GM18907 (cell line): ENCODE data around the gene PDRG1.

ENCODE experiments used
- ATAC-seq: cut with Tn5 transposase; IDR thresholded peaks from one replicate; pipeline ENCODE4 v1.9.1; 2021; ENCODE audit warnings: mild to moderate bottlenecking, moderate library complexity; ENCODE audit not compliant: unreplicated experiment

The PDRG1 gene

DNA sequence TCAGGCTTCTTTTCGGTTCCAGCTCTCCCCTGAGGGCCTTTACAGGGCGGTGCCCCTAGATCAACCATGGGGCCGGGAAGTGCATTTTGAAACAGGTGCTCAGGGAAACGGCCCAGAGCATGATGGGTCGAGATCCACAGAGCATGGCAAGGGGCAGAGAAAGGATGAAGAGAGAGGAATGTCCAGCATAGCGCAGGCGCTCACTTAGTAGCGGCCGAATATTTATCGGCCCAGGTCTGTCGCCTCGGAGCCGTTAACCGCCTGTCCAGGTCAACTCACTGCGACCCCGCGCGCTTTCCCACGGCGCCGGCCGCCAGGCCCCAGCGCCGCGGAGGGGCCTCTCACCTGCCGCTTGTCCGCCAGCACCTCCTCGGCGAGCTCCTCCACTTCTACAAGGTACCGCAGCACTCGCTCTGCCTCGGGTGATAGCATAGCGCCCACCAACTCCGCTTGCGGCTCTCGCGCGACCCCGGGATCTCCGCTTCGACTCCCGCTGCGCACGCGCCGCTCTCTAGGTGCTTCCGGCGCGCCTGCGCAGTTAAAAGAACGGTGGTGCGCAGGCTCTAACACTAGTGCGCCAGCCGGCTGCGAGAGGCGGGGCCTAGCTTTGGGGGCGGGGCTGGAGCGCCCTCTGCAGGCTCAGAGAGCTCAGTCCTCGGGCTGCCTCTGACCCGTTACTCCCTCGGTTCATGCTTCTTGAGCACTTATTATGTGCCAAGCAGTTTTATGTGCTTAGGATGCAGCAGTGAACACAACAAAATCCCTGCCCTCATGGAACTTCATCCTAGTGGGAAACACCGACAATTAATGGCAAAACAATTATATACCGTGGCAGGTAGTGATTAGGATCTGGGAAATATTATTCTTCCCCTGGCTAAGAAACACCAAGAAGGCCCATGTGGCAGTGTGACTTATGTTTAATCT is at the start of gene PDRG1:
Gene PDRG1 (minus strand): TSS at position 517 of the 924 bp plus-strand sequence. CDS start 85 bp downstream, at position 432.
- ATAC-seq = peak; percentile 90

DNA sequence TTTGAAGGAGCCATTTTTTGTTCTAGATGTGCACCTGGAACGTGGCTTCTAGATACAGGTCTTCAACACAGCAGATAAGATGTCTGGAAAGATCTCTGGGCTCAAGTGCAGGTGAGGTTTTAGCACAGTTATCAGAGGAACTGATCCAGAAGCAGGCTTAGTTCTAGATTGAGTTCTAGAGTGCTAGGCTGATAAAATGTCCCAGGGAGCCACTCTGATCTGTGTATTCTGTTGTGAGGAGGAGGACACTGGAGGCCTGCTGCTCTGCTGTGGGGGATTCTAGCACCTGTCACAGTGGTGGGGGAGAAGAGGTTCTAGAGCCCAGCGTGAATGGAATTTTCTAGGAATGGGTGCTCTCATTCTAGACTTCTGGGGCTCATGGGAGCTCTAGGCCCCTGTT is 46.4 kb upstream of the PDRG1 start:
- ATAC-seq = no peak

DNA sequence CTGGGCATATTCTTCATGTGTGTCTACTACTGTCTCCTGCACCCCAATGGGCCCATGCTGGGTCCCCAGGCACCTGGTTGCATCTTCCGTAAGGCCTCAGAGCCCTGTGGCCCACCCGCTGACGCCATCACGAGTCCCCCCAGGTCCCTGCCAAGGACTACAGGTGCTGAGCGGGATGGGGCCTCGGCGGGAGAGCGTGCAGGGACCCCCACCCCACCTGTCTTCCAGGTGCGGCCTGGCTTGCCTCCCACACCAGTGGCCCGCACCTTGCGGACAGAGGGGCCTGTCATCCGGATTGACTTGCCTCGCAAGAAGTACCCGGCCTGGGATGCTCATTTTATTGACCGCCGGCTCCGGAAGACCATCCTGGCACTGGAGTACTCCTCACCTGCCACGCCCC is 45.1 kb upstream of the PDRG1 start:
- ATAC-seq = no peak

DNA sequence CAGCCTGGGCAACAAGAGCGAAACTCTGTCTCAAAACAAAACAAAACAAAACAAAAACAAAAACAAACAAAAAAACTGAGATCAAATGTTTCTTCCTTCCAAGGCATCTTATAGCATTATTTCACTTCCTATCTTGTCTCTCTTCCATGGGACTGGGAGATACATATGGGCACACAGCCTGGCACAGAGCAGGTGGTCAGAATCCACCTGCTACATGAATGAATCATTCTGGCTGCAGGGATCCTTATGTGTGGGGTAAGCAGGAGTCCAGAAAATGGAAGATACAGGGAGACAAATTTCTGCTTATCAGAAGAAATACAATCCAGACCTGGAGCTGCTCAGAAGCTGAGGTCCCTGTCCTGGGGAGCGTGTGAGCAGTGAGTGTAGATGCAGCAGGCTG is 40.2 kb upstream of the PDRG1 start:
- no peak for ATAC-seq

DNA sequence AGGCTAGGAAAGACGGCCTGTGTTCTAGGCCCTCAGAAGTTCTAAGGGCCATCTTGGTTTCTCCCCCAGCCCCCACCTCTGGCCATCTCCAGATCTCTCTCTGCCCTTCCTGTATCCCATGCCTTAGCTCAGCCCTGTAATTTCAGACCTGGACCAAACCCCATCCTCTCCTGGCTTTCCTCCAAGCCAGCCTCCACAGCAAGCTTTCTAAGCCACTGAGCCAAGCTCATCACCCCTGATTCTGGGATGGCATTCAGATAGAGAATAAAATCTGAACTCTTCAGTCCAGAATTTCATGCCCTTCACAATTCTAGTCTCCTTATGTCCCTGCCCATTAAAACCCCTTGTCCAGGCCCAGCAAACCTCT is 39.5 kb upstream of the PDRG1 start:
- no peak for ATAC-seq

DNA sequence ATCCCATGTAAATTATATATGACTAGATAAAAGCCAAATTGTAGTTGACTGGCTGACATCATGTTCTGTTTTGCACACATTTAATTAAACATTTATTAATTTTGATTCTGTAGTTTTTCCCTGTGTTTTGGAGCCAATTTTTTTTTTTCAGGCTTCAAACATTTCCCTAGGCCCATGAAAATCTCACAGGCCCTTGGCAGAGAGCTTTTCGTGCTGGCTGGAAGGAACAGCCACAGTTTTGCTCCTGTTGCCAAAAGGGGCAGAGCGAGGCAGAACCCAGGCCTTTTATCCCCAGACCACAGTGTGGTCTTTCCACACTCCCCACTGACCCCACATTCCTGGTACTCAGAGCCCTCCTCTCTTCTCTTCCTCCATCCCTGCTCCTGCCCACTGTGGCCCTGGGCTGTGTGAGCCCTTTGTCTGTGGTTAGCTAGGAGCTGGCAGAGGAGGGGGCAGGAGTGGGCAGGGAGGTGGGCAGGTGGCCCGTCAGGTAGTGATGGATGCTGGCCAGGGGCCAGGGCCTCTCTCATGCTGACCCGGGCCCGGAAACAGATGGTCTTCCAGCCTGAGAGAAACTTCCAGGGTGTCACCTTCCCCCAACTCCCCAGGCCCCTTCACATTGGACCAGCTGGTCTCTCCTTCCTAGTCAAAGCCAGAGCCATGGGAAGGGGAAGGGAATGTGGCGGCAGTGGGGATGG is 38.9 kb upstream of the PDRG1 start:
- no peak for ATAC-seq

DNA sequence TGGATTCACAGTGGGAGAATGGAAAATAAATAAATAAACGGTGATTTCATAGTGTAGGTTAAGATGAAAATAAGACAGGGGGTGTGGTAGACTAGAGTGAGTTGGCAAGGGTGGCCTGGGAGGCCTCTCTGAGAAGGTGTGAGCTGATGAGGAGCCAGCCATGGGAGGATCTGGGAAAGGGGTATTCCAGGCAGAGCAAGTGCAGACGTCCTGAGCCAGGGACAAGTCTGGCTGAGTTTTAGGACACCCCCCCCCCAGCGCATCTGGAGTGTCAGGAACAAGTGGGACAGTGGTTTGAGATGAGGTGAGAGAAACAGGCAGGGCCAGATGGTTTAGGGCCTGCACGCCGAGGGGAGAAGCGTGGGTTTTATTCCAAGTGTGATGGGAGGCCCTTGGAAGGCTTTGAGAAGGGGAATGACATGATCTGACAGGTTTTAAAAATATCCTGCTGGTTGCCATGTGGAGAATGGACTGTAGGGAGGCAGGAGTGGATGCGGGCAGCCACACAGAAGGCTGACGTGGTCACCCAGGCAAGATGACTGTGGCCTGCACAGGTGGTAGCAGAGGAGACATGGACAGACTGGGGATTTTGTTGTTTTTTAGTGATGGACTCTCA is 37.3 kb upstream of the PDRG1 start:
- ATAC-seq = no peak

DNA sequence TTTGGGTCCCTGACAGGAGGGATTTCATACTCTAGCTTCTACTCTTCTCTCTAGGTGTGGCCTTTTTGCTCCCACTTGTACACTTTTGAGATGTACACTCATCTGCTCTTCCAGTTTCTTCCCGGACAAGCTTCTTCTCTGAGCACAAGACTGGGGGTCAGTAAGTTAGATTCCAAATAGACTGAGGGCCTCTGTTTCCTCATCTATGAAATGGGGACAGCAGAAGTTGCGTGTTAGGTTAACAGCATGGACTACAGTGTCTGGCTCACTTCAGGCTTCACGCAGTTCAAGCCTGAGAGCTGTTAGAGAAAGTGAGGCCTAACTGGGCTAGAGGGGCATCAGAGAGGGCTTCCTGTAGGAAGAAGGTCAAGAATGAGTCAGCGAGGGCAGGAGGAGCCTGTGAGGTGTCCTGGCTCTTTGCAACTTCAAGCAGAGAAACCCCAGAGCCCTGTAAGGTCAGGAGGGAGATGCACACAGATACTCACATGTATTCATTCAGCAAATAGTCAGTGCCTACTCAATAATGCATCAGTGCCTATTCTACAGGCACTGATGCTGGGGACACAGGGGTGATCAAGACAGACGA is 36.7 kb upstream of the PDRG1 start:
- ATAC-seq = no peak

DNA sequence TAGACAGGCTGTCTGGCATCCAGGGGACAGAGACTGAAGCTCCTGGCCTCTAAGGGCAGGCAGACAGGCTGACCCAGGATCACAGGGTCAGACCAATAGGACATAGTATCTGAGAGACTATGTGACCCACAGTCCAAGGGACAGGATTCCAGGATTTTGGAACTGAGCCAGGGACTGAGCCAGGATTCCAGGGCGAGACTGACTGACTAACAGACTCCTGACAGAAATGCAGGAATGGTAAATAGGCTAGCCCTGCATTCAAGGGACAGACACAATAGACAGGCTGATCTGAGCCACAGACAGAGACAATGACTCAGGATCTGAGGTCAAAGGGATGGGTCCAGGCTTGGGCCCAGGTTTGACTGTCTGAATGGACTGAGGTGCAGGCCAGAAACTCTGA is 35.9 kb upstream of the PDRG1 start:
- ATAC-seq = no peak

DNA sequence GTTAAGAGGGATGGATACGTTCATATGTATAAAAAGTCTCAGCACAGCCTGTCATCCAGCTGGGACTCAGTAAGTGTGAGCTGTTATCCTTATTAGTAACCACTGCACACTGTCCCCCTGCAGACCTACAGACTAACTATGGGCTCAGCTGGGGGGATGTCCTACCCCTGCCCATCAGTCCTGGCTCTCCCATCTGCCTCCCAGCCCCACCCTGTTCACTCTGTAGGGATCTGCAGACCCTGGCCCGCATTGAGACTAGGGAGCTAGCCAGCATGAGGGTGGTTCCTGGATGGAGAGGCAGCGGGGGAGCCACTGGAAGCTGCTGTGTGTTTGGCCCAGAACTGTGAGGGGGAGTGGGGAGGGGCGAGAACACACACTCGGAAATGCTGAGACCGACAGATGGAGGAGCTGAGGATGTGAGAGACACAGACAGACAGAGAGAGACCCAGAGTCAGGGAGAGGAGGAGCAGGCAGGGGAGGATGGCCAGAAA is 33.2 kb upstream of the PDRG1 start:
- no peak for ATAC-seq

DNA sequence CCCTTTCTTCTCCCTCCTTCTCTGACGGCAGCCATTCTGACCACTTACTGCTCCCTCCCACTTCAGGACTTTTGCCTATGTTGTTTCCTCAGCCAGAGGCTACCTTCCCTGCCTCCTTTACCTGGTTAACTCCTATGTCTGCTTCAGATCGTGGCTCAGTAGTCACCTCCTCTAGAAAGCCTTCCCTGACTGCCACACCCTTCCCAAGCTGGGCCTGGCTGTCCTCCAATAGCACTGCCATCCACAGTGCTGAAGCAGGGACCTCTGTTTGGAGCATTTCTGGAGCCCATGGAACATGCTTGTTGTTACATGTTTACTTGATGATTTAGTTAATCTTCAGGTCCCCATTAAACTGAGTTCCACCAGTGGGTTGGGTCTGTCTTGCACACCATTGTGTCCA is 29.9 kb upstream of the PDRG1 start:
- no peak for ATAC-seq

DNA sequence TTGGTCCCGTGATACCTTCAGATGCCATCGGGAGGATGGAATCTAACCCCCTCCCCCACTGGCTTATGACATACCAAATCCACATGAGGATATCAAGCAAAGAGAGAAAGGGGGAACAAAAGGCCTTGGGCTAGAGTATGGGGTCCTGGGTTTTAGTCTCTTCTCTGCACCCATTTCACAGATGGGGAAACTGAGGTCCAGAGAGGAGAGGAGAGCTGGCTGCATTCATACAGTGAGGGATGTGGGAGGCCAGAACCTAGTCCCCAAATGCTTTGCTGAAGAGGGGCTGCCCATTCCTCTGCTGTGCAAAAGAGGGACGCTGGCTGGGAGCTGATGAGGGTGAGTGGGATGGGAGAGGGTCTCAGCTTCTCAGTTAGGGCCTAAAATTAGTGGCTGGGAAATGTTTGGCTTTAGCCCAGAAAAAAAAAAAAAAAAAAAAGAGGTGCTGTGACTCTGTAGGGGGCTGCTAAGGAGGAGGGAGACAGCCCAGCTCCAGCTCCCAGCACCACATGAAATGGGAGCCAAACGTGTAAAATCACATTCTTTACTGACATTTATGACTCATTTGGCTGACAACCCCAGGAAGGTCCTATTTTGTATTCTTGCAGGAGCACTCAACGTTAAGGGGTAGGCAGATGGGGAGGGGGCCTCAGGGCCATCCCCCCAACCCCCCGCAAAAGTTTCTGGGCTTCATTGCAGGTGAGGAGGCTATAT is 28.0 kb upstream of the PDRG1 start:
- no peak for ATAC-seq

DNA sequence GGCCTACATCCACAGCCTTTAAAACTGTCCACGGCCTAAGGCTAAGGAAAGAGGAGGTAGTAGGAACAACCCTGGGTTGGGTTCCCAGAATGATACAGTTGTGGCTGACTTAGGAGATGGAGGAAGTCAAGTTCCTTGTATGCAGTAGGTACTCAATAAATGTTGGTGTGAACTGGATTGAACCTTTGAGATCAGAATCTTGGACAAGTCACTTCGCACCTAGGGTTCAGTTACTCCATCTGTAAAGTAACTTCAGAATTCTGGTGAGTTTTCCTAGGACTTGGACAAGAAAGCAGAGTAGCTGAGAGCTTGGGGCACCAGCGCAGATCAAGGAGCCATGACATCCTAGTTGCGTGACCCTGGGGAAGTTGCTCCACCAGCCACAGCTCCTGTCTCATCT is 25.2 kb upstream of the PDRG1 start:
- ATAC-seq = no peak

DNA sequence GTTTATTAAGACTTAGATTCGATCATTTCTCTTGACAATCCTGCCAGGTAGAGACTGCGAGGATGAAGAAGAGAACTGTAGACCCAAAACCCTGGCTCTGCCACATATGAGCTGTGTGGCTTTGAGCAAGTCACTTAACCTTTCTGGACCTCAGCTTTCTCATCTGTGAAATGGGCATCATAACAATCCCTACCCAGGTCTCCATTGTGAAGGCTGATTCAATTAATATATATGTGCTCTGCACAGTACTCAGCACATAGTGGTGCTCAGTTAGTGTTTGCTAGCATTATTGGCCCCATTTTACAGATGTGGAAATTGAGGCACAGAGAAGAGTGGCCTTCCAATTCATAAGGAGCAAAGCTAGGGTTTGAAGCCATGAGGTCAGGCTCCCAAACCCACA is 24.0 kb upstream of the PDRG1 start:
- no peak for ATAC-seq

DNA sequence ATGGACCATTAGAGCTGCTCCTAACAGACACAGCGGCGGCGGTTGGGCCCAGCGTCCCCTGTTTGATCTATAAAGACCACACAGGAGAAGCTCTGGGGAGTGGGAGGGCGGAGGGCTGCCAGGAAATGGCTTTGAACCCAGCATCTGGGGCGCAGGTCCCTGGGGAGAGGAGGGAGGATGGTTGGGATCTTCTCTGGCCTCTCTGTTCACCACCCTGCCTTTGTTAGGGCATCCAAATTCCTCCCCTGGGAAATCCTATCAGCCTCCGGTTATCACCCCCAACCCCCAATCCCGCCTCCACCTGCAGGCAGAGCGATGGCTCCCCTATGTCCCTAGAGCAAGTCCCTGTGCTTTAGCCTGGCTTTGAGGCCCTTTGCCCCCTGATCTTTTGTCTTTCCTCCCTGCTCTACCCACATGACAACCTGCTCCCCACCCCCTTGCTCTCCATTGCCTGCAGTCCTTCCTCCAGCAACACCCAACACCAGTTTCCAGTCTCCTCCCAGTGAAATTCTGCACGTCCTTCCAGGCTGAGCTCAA is 23.2 kb upstream of the PDRG1 start:
- no peak for ATAC-seq

DNA sequence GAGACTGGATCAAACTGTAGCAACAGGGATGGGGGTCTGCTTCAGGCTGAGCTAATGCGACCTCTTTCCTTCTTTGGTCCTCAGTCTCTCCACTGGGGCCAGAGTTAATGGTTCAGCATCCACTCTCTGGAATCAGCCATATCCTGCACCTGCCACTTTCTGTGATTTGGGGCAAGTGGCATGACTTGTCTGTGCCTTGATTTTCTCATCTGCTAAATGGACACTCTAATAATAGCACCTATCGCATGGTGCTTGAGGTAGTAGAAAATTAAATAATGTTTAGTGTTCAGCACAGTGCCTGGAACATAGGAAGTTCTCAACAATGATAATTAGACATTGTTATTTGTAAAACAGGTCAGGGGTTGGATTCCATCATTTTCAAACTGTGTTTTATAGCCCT is 22.4 kb upstream of the PDRG1 start:
- no peak for ATAC-seq

DNA sequence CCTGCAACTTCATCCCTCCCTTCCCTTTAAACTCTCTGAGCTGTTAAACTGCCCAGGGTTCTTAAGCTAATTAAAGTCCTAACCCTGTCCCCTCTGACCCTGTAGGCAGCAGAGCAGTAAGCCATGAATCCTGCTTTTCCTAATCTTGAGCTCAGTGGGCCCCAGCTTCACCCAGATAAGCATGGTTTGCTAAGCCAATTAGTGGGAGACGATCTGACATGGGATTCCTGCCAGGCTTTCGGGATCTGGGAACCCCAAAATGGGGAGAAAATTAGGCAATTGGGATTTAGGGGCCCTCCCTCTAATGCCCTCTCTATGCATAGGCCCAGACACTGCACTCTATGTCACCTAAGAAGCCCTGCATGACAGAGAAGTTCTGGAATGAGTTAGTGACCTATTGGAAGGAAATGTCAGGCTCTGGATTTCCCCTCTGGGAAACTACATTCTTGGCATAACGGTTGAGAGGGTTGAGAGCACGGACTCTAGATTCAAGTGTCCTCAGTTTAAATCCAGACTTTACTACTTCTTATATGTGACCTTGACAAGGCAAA is 20.7 kb upstream of the PDRG1 start:
- no peak for ATAC-seq

DNA sequence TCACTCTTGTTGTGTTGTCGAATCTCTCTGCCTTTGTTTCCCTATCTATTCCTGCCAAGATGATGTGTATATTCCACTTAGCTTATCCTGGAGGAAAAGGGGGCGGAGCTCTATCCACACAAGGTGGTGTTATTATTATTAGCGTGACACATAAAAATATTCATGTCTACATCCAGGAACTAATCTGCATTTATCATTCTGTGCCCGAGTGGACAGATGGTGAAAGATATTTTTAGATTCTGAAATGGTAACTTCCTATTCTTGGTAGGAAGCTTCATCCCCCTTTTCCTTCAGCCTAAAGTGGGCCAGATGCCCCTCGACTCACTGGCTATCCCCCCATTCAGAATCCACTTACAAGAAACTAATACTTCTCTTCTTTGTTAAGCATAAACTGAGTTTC is 18.1 kb upstream of the PDRG1 start:
- ATAC-seq = no peak

DNA sequence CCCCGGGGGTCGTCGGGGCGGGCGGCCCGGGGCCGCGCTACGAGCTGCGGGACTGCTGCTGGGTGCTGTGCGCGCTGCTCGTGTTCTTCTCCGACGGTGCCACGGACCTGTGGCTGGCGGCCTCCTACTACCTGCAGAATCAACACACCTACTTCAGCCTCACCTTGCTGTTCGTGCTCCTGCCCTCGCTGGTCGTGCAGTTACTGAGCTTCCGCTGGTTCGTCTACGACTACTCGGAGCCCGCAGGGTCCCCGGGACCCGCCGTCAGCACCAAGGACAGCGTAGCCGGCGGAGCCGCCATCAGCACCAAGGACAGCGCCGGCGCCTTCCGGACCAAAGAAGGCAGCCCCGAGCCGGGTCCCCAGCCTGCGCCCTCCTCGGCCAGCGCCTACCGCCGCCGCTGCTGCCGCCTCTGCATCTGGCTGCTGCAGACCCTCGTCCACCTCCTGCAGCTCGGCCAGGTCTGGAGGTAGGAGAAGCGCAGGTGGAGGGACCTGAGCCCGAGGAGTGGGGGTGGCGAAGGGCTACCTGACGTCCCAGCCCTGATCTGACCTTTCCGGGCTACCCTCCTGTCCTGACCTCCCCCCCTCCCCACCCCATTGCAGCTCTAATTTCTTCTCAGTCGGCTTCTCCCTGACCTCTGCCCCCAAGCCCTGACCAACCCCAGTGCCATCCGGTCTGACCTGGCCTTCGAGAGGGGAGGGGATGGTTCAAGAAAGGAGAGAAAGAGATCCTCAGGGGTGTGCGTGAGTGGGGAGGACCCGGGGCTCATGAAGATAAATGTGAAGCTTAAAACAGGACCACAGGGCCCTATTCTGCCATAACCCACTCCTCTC is 16.7 kb upstream of the PDRG1 start:
- peak; percentile 56 for ATAC-seq
